Naive B cell (primary cell): ENCODE data around the gene TNFSF18. TPM values are rescaled to one million over a fixed set of nuclear protein-coding genes. Genes with fewer than 3 reads are reported as not detected.

ENCODE experiments used
- ATAC-seq, 2 donors: fragments of 150-1000 bp; cut with Tn5 transposase; 2 replicates each; pipeline ENCODE4 v1.10.0; 2021; ENCODE audit warnings: low read depth in 2 of 2, mild to moderate bottlenecking in 2 of 2, moderate library complexity in 2 of 2
- DNase-seq: peaks from one replicate; pipeline ENCODE4 v3.0.0; 2022
- H3K27ac Mint-ChIP-seq, 6 donors: one replicate each; pipeline ENCODE4 v1.8.0; 2020 to 2022; ENCODE audit warnings: mild to moderate bottlenecking in 6 of 6, mixed read lengths in 6 of 6, moderate library complexity in 5 of 6, inconsistent platforms in 2 of 6
- H3K27me3 Mint-ChIP-seq, 3 donors: one replicate each; pipeline ENCODE4 v1.8.0; 2021 to 2022; ENCODE audit warnings: mixed read lengths in 3 of 3, mild to moderate bottlenecking in 1 of 3
- H3K36me3 Mint-ChIP-seq, 2 donors: one replicate each; pipeline ENCODE4 v1.8.0; 2020 to 2022; ENCODE audit warnings: mixed read lengths in 2 of 2, inconsistent platforms in 1 of 2, mild to moderate bottlenecking in 1 of 2
- H3K4me1 Mint-ChIP-seq, 3 donors: one replicate each; pipeline ENCODE4 v1.8.0; 2020 to 2022; ENCODE audit warnings: mixed read lengths in 3 of 3, inconsistent platforms in 1 of 3, mild to moderate bottlenecking in 1 of 3, moderate library complexity in 1 of 3
- H3K4me3 Mint-ChIP-seq, 8 donors: one replicate each; pipeline ENCODE4 v1.8.0; 2020 to 2022; ENCODE audit warnings: mild to moderate bottlenecking in 8 of 8, mixed read lengths in 8 of 8, moderate library complexity in 8 of 8, inconsistent platforms in 2 of 8
- H3K9me3 Mint-ChIP-seq, 7 donors: one replicate each; pipeline ENCODE4 v1.8.0; 2020 to 2022; ENCODE audit warnings: mixed read lengths in 7 of 7, mild to moderate bottlenecking in 5 of 7, inconsistent platforms in 2 of 7, moderate library complexity in 1 of 7
- polyA plus RNA-seq, 6 donors: library from polyadenylated mRNA; unstranded; fragments of 300-500 nt; fragmentation: Illumina TruSeq; gene quantifications; one replicate each; pipeline ENCODE4 v1.2.3, GENCODE V29; 2021; ENCODE audit warnings: low read depth in 6 of 6

Gene TNFSF18
- polyA plus RNA-seq, 6 donors from 2014 or later, result not detected

- DNase-seq (no peak), ATAC-seq (no peak)
- H3K9me3 Mint-ChIP-seq, result no peaks in the 10 kb centered on the region
- H3K4me3 Mint-ChIP-seq, result no peak overlapping the region
- no peaks in the 10 kb centered on the region for H3K36me3 Mint-ChIP-seq
- H3K4me1 Mint-ChIP-seq, result peaks cover 5 to 10% (median 5%) of the 10 kb centered on the region in 3 donors
- peaks cover 0 to 18% (median 7%) of the 10 kb centered on the region in 3 donors for H3K27me3 Mint-ChIP-seq
- H3K27ac Mint-ChIP-seq, result peak overlapping the region in 1 of 6 donors; percentile 59
Observed at GRCh38 chr1:173058556-173058955, 7.8 kb upstream of the TNFSF18 start.

- ATAC-seq, result peak; percentile 61 to 69
- H3K27ac Mint-ChIP-seq, result peak overlapping the region in 1 of 6 donors; percentile 68
- no peaks in the 10 kb centered on the region for H3K36me3 Mint-ChIP-seq
Observed at GRCh38 chr1:173057984-173058383, 7.2 kb upstream of the TNFSF18 start.

GRCh38 chr1:173056365-173056764, 5.6 kb upstream of the TNFSF18 start:
- peaks cover 0 to 15% (median 7%) of the 10 kb centered on the region in 3 donors for H3K27me3 Mint-ChIP-seq
- ATAC-seq (no peak), DNase-seq (no peak)
- no peak overlapping the region for H3K27ac Mint-ChIP-seq
- H3K4me1 Mint-ChIP-seq, result peaks cover 5 to 10% (median 5%) of the 10 kb centered on the region in 3 donors
- no peak overlapping the region for H3K4me3 Mint-ChIP-seq
- no peaks in the 10 kb centered on the region for H3K36me3 Mint-ChIP-seq
- H3K9me3 Mint-ChIP-seq, result no peaks in the 10 kb centered on the region

More at GRCh38 chr1:173057984-173058383, 7.2 kb upstream of the TNFSF18 start:
- no peak for DNase-seq
- Mint-ChIP-seq H3K4me3 (peak overlapping the region in 2 of 8 donors; percentile 21 to 47), H3K9me3 (no peaks in the 10 kb centered on the region), H3K4me1 (peaks cover 5 to 10% (median 5%) of the 10 kb centered on the region in 3 donors), H3K27me3 (peaks cover 0 to 18% (median 7%) of the 10 kb centered on the region in 3 donors)

GRCh38 chr1:173052681-173053196, 2.0 kb upstream of the TNFSF18 start:
- ATAC-seq (no peak), DNase-seq (no peak)
- Mint-ChIP-seq H3K27me3 (peaks cover 0 to 15% (median 7%) of the 10 kb centered on the region in 3 donors), H3K4me3 (no peak overlapping the region), H3K4me1 (peaks cover 28 to 38% (median 37%) of the 10 kb centered on the region in 3 donors), H3K9me3 (no peaks in the 10 kb centered on the region), H3K36me3 (no peaks in the 10 kb centered on the region), H3K27ac (peak overlapping the region in 1 of 6 donors; percentile 48)

- no peaks in the 10 kb centered on the region for H3K9me3 Mint-ChIP-seq
- ATAC-seq, result peak in 1 of 2 donors; percentile 47
Observed at GRCh38 chr1:173049322-173049633, 1.5 kb downstream of the TNFSF18 start.

GRCh38 chr1:173048621-173049321, 2.0 kb downstream of the TNFSF18 start:
- Mint-ChIP-seq H3K27me3 (no peaks in the 10 kb centered on the region), H3K27ac (peak overlapping the region in 5 of 6 donors; percentile 7 to 69 (median 46)), H3K9me3 (no peaks in the 10 kb centered on the region), H3K4me1 (peaks cover 24 to 33% (median 31%) of the 10 kb centered on the region in 3 donors), H3K4me3 (peak overlapping the region in 5 of 8 donors; percentile 11 to 60 (median 54)), H3K36me3 (no peaks in the 10 kb centered on the region)
- ATAC-seq (peak in 1 of 2 donors; percentile 37), DNase-seq (no peak)

More at GRCh38 chr1:173049322-173049633, 1.5 kb downstream of the TNFSF18 start:
- no peak for DNase-seq
- H3K27ac Mint-ChIP-seq, result peak overlapping the region in 2 of 6 donors; percentile 4 to 48
- H3K27me3 Mint-ChIP-seq, result peaks cover 0 to 4% (median 0%) of the 10 kb centered on the region in 3 donors
- no peaks in the 10 kb centered on the region for H3K36me3 Mint-ChIP-seq
- H3K4me3 Mint-ChIP-seq, result peak overlapping the region in 3 of 8 donors; percentile 28 to 60 (median 55)
- peaks cover 24 to 37% (median 31%) of the 10 kb centered on the region in 3 donors for H3K4me1 Mint-ChIP-seq

GRCh38 chr1:173044656-173045055, 6.1 kb downstream of the TNFSF18 start:
- Mint-ChIP-seq H3K9me3 (no peaks in the 10 kb centered on the region), H3K4me3 (no peak overlapping the region), H3K4me1 (peaks cover 12 to 18% (median 18%) of the 10 kb centered on the region in 3 donors), H3K27ac (no peak overlapping the region), H3K36me3 (no peaks in the 10 kb centered on the region), H3K27me3 (no peaks in the 10 kb centered on the region)
- DNase-seq (no peak), ATAC-seq (no peak)

GRCh38 chr1:173043253-173043652, 7.5 kb downstream of the TNFSF18 start:
- H3K27ac Mint-ChIP-seq, result no peak overlapping the region
- no peak for DNase-seq
- H3K9me3 Mint-ChIP-seq, result no peaks in the 10 kb centered on the region
- no peak for ATAC-seq
- H3K4me1 Mint-ChIP-seq, result peaks cover 4 to 14% (median 7%) of the 10 kb centered on the region in 3 donors
- no peaks in the 10 kb centered on the region for H3K36me3 Mint-ChIP-seq
- no peak overlapping the region for H3K4me3 Mint-ChIP-seq
- no peaks in the 10 kb centered on the region for H3K27me3 Mint-ChIP-seq

- DNase-seq, result no peak
Observed at GRCh38 chr1:173042806-173043205, 7.9 kb downstream of the TNFSF18 start.

GRCh38 chr1:173039626-173040025, 11.1 kb downstream of the TNFSF18 start:
- H3K27ac Mint-ChIP-seq, result no peak overlapping the region
- no peaks in the 10 kb centered on the region for H3K36me3 Mint-ChIP-seq
- H3K27me3 Mint-ChIP-seq, result no peaks in the 10 kb centered on the region
- ATAC-seq (no peak), DNase-seq (no peak)
- peaks cover 4 to 10% (median 4%) of the 10 kb centered on the region in 3 donors for H3K4me1 Mint-ChIP-seq
- H3K9me3 Mint-ChIP-seq, result no peaks in the 10 kb centered on the region
- no peak overlapping the region for H3K4me3 Mint-ChIP-seq

More at GRCh38 chr1:173042806-173043205, 7.9 kb downstream of the TNFSF18 start:
- no peak overlapping the region for H3K27ac Mint-ChIP-seq
- H3K27me3 Mint-ChIP-seq, result no peaks in the 10 kb centered on the region
- H3K4me3 Mint-ChIP-seq, result no peak overlapping the region
- H3K4me1 Mint-ChIP-seq, result peaks cover 2 to 10% (median 4%) of the 10 kb centered on the region in 3 donors
- H3K9me3 Mint-ChIP-seq, result no peaks in the 10 kb centered on the region
- ATAC-seq, result no peak
- H3K36me3 Mint-ChIP-seq, result no peaks in the 10 kb centered on the region

GRCh38 chr1:173038875-173039554, 11.7 kb downstream of the TNFSF18 start:
- no peak for ATAC-seq

GRCh38 chr1:173024543-173024942, 26.2 kb downstream of the TNFSF18 start:
- Mint-ChIP-seq H3K4me3 (peak overlapping the region in 2 of 8 donors; percentile 11 to 41), H3K27me3 (no peaks in the 10 kb centered on the region), H3K4me1 (peaks cover 21 to 23% (median 23%) of the 10 kb centered on the region in 3 donors), H3K27ac (no peak overlapping the region), H3K9me3 (peaks cover 0 to 5% (median 3%) of the 10 kb centered on the region in 7 donors), H3K36me3 (no peaks in the 10 kb centered on the region)
- DNase-seq (no peak), ATAC-seq (no peak)

More at GRCh38 chr1:173038875-173039554, 11.7 kb downstream of the TNFSF18 start:
- Mint-ChIP-seq H3K36me3 (no peaks in the 10 kb centered on the region), H3K9me3 (no peaks in the 10 kb centered on the region), H3K27ac (no peak overlapping the region), H3K4me1 (peaks cover 4 to 10% (median 4%) of the 10 kb centered on the region in 3 donors), H3K27me3 (no peaks in the 10 kb centered on the region), H3K4me3 (no peak overlapping the region)
- DNase-seq, result no peak

GRCh38 chr1:173023343-173023742, 27.4 kb downstream of the TNFSF18 start:
- Mint-ChIP-seq H3K4me1 (peaks cover 31 to 35% (median 33%) of the 10 kb centered on the region in 3 donors), H3K27me3 (no peaks in the 10 kb centered on the region), H3K4me3 (no peak overlapping the region), H3K36me3 (no peaks in the 10 kb centered on the region), H3K27ac (no peak overlapping the region), H3K9me3 (peaks cover 0 to 5% (median 3%) of the 10 kb centered on the region in 7 donors)
- DNase-seq, result no peak
- ATAC-seq, result no peak
